GM08714 (cell line): ENCODE data around the gene STARD3.
"Not testable (repeated sequence)": the region's sequence is repeated elsewhere in the genome, so short reads cannot be mapped to it uniquely, and the experiment has no call there.

ENCODE experiments used
- H3K4me3 ChIP-seq: fragments of 200-500 bp; sonication (Bioruptor generic); 2 replicates; pipeline ENCODE4 v1.5.1; 2014; ENCODE audit warnings: mild to moderate bottlenecking, low read length, inconsistent platforms
- ZNF274 ChIP-seq: IDR thresholded peaks from 2 replicates; pipeline ENCODE4 v1.6.1; 2012; ENCODE audit warnings: mild to moderate bottlenecking, low read depth, low read length

Gene STARD3

DNA sequence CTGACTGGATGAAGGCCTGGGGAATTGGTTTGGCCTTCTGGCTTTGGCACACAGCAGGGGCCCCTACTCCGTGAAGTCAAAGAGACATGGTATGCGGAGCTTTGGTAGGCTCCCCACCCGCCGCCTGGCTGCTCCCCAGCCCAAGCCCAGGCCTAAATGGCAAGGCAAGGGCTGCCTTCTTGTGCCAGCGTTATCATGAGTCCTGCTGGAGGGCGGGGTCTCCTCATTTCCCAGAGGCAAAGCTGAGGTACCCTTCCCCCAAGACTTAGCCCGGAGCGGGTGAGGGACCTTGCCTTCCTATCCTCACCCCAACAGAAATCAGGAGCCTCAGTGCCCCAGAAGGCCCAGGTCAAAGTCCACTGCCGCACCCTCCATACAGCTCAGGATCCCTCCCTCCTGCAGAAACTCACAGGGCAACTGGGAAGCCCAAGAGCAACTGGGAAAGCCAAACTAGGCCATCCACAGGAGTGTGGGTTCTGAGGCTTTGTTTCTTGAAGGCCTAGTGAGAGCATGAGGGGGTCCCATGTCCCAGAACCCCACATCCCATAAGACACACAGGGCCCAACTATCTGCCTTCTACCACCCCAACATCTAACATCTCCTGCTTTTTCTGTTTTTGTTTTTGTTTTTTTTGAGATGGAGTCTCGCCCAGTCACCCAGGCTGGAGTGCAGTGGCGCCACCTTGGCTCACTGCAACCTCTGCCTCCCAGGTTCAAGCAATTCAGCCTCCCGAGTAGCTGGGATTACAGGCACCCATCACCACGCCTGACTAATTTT lies 41.6 kb downstream of the STARD3 start:
- no peak overlapping the region for H3K4me3 ChIP-seq
- TF ChIP-seq ZNF274 = no peak

DNA sequence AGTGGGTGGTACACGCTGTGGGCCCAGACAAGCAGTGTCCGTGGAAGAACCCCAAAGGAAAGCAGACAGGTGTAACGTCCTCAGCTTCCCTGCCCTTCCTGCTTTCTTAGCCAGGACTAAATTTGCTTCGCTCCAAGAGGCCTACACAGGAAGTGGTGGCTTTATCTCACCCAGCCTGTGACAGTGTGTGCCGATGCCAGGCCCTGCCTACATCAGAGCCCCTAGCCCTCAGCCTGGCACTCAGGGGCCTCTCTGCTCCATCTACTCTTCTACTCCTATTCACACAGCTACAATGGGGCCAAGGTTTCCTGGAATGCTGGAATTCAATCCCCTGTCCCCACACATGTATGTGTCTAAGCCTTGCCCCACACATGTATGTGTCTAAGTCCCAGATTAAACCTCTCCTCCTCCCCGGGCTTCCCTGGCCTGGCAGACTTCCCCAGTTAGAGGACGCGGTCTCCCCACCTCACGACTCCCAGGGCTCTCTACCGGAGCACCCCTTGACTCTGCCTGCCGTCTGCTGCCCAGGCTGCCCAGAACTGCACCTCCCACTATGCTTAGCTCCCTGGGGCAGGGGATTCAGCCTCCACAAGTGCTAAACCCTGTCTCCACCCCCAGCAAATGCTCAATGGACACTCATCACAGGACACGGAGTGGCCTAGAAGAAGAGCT lies 42.7 kb downstream of the STARD3 start:
- H3K4me3 ChIP-seq = no peak overlapping the region
- no peak for TF ChIP-seq ZNF274

DNA sequence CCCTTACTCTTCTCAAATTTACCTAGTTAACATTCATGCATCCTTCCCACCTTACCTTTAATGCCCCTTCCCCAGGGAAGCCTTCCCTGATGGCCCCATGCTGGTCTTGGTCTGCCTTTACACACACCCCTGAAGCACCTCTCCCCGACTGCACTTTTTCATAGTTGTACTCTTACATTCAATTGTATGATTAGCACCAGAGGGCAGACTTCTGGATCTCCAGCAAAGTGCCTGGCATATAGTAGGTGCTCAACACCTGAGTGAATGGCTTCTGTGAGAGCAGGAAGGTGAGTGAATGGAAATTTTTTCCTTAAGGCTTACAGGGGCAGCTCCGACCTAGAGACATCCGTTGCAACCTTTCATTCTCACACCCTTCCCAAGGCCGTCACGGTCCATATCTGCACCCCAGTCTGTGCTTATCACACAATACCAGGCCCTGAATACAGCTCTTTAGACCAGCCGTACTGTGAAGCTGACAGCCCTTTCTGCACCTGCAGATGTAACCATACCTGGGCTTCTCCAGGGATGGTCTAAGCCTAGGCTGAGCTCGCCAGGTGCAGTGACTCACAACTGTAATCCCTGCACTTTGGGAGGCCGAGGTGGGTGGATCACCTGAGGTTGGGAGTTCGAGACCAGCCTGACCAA lies 46.5 kb downstream of the STARD3 start:
- H3K4me3 ChIP-seq = no peak overlapping the region
- no peak for TF ChIP-seq ZNF274

DNA sequence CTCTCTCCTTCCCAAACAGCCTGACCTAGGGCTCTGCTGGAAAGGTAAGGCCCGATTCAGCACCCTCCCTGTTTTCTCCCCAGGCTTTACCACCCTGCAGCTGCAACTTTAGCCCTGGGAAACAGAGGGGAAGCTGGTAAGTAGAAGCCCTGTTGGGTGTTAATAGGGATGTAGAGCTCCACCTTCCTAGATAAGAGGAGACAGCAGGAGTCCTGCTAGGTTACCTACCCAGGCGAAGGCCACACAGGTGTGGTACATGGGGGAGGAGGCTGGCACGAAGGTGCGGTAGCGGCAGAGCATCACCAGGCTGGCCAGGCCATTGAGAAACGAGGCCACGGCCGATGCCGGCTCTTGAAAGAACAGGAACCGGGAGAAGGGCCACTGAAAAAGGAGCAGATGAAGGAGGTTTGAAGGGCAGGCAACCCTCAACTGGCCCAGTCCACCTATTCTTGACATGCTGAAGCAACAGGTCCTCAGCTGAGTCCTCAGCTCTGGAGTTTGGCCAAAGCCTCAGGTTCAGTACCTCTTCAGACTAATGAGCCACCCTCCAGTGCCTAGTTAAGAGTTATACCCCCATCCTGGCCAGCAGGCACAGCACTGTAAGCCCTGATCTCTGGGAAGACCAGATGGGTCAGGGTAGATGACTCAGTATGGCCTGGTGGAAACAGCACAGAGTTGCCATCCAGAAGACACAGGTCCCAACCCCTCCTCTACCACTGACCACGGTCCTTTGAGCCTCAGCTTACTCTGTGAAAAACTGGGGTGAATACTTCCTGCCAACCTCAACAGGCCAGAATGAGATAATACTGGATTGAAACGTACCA lies 47.6 kb downstream of the STARD3 start:
- no peak overlapping the region for H3K4me3 ChIP-seq
- TF ChIP-seq ZNF274 = no peak

DNA sequence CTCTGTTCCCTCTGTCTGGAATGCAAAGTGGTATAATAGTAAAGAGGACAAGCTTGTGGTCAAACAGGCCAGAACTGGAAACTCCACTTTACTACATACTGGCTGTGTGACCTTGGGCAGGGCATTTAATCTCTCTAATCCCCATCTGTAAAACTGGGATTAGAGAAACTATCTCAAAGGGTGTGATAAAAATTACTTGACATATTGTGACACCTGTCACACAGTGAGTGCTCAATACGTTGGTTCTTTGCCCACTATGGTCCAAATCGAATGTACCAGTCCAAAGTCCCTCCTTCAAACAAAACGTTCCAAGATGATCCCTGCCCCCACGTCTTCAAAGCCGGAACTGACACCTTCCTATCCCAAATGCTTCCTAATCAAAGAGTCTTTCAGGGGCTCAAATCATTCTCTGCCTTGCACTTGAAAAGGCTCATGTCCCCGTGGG lies 50.2 kb downstream of the STARD3 start:
- TF ChIP-seq ZNF274 = no peak
- H3K4me3 ChIP-seq = peak overlapping the region; percentile 88

DNA sequence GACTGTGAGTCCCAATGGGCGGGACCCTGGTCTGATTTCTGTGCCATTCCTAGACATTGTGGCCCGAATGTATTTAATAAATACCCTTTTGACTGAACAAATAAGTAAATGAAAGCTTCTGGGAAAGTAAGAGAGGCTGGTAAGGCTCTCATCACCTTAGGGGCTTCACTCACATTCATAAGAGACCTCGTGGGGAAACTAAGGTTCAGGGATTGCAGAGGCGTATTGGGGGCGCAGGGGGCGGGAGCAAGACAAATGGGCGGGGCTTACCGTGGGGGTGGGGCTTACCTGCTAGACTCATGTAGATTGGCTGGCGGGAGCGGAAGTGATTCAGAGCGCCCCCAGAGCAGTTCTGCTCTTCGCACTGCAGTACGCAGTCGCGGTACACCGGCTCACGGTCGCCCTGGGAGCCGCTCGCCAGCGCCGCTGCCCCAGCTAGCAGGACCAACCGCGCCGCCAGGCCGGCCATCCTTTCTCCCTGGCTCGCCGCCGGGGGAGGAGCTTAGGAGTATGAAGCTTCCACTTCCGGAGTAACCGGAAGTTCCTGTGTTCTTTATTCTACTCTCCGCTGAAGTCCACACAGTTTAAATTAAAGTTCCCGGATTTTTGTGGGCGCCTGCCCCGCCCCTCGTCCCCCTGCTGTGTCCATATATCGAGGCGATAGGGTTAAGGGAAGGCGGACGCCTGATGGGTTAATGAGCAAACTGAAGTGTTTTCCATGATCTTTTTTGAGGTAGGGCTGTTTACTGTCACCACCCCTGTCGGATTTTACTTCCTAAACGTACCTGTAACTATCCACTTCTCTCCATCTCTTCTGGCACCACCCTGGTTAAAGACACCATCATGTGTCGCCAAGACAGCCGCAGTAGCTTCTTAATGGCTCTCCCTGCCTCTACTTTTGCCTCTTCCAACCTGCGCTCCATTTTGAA lies 50.9 kb downstream of the STARD3 start, which contains the start of gene PGAP3:
TSS of gene PGAP3 (minus strand) at position 512 of the 929 bp plus-strand sequence. CDS start at position 469, 43 bp downstream.
- no peak for TF ChIP-seq ZNF274
- H3K4me3 ChIP-seq = peak within 1 kb of the TSS; percentile 88

DNA sequence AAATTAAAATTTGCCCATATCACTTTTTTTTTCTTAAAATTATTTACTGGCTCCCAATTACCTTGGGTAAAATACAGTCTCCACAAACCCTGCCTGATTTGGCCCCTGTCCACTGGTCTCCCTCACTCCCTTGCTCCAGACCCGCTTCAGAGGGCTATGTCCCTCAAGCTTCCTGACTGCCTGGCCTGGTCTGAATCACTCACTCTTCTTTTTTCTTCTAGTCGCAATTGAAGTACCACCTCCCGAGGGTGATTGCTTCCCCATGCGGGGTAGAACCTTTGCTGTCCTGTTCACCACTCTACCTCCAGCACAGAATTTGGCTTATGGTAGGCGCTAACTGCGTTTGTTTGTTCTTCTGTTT lies 51.5 kb downstream of the STARD3 start:
- peak overlapping the region; percentile 88 for H3K4me3 ChIP-seq
- no peak for TF ChIP-seq ZNF274

DNA sequence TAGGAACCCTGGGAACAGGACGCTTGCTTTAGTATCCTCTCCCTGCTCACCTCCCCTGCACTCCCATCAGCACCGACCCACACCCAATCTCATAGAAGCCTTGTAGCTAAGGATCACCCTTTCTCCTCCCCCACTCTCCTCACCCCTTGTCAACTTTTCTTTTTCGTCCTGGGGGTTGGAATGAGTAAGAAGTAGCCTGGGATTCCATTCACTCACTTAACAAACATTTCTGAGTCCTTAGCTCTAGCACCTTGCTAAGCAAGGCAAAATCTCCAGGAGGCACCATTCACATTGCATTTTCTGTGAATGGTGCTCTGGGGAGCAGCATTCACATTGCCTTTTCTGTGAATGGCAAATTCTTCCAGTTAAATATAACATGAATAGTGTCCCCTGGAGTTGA lies 52.0 kb downstream of the STARD3 start:
- H3K4me3 ChIP-seq = peak overlapping the region; percentile 88; the same call in 1 of the 2 replicates
- TF ChIP-seq ZNF274 = no peak

DNA sequence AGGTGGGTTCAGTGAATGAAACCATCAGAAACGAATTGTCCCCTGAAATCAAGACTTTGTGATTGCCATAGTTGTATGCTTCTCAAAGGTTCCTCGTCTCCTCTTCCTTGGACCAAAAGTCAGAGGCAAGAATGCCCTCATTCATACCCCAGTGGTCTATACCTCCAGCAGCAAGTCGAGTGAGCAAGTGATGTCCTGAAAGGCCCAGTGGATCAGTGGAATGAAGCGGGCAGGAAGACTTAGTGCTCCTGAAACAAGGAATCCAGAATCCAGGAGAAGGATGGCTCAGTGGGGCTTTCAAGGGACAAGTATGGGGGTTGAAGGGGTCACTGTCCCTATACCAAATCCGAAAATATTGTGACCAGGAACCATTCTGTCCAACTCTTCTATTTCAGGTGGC lies 57.6 kb downstream of the STARD3 start:
- no peak for TF ChIP-seq ZNF274
- no peak overlapping the region for H3K4me3 ChIP-seq

DNA sequence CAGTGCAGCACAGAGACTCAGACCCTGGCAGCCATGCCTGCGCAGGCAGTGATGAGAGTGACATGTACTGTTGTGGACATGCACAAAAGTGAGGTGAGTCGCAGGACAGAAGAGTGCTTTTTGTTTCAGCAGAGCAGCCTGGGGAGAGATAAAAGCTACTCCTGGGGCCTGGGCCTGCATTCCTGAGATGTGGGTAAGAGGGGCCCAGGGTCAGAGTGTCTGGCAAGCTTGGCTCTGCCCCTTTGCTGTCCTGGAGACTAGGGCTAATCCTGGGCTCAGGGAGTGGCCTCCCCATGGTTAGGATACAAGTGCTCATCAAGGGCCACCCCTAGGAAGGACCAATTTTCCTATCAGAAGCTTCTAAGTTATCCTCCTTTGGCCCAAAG lies 58.1 kb downstream of the STARD3 start:
- no peak for TF ChIP-seq ZNF274
- no peak overlapping the region for H3K4me3 ChIP-seq

DNA sequence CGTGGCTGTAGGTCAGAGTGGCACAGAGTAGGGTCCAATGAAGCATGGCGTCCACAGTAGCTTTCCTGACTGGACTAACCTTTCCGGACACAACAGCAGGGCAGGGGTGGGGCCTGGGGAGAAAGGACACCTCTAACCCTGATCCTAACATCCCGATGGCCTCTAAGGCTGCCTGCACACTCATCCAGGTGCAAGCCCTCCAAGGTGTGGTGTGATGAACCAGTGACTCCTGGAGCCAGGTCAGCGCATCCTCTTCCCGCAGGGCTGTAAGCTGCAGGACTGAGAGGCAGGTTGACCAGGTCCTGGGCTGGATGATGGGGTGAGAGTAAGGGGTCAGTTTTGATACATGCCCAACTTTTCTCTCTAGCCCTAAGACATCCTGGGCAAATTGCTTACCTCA lies 59.8 kb downstream of the STARD3 start:
- no peak for TF ChIP-seq ZNF274

DNA sequence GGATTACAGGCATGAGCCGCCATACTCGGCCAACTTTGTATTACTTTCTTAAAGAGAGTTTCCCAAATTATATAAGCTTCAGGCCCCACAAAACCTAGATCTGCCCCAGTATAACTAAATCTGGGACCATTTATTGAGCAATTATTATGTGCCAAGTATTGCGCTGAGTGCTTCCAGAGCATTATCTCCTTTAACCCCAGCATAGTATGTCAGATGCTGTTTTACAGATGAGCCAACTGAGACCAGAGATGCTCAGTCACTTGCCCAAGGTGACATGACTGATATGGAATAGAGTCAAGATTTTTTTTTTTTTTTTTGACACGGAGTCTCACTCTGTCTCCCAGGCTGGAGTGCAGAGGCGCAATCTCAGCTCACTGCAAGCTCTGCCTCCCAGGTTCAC lies 61.0 kb downstream of the STARD3 start:
- TF ChIP-seq ZNF274 = no peak

More for the DNA sequence above, 59.8 kb downstream of the STARD3 start:
- no peak overlapping the region for H3K4me3 ChIP-seq

DNA sequence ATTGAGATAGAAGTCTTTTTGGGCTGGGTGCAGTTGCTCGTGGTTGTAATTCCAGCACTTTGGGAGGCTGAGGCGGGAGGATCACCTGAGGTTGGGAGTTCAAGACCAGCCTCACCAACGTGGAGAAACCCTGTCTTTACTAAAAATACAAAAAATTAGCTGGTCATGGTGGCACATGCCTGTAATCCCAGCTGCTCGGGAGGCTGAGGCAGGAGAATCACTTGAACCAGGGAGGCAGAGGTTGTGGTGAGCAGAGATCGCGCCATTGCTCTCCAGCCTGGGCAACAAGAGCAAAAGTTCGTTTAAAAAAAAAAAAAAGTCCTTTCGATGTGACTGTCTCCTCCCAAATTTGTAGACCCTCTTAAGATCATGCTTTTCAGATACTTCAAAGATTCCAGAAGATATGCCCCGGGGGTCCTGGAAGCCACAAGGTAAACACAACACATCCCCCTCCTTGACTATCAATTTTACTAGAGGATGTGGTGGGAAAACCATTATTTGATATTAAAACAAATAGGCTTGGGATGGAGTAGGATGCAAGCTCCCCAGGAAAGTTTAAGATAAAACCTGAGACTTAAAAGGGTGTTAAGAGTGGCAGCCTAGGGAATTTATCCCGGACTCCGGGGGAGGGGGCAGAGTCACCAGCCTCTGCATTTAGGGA lies 62.3 kb downstream of the STARD3 start:
- not testable (repeated sequence) for H3K4me3 ChIP-seq

More for the DNA sequence above, 61.0 kb downstream of the STARD3 start:
- H3K4me3 ChIP-seq = no peak overlapping the region

DNA sequence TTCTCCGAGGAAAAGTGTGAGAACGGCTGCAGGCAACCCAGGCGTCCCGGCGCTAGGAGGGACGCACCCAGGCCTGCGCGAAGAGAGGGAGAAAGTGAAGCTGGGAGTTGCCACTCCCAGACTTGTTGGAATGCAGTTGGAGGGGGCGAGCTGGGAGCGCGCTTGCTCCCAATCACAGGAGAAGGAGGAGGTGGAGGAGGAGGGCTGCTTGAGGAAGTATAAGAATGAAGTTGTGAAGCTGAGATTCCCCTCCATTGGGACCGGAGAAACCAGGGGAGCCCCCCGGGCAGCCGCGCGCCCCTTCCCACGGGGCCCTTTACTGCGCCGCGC lies 62.8 kb downstream of the STARD3 start, which contains the start of gene ERBB2:
TSS of gene ERBB2 (plus strand) at position 247 of the 330 bp plus-strand sequence. CDS start 175 bp downstream, outside the sequence.
- no peak within 1 kb of the TSS; the same call in 1 of the 2 replicates for H3K4me3 ChIP-seq

More for the DNA sequence above, 62.8 kb downstream of the STARD3 start, which contains the start of gene ERBB2:
- TF ChIP-seq ZNF274 = no peak
